SH-SY5Y (cell line): ENCODE results near the gene LRCOL1.

ENCODE experiments used
- GATA2 ChIP-seq: IDR thresholded peaks from 2 replicates; pipeline ENCODE4 v1.6.1; 2011; ENCODE audit warnings: mild to moderate bottlenecking, low read depth, low read length
- GATA3 ChIP-seq: IDR thresholded peaks from 2 replicates; pipeline ENCODE4 v1.6.1; 2011; ENCODE audit warnings: low read depth, mild to moderate bottlenecking, low read length, moderate library complexity

DNA sequence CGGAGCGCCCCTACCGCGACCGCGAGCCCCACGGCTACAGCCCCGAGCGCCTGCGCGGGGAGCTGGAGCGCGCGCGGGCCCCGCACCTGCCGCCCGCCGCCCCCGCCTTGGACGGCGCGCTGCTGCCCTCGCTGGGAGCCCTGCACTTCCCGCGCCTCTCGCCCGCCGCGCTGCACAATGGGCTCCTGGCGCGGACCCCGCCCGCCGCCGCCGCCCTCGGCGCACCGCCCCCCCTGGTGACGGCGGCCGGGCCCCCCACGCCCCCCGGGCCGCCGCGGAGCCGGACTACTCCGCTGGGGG, 27.0 kb downstream of the LRCOL1 start:
- TF ChIP-seq GATA3 = no peak
- no peak for TF ChIP-seq GATA2
